ENCODE measurements around the gene BRD7. TPM values are rescaled to one million over a fixed set of nuclear protein-coding genes. Genes with fewer than 3 reads are reported as not detected.

Gene BRD7
- total and polyA plus RNA-seq, 7 experiments from 2014 or later = 34.5 to 91.1 (median 84.4) TPM

DNA sequence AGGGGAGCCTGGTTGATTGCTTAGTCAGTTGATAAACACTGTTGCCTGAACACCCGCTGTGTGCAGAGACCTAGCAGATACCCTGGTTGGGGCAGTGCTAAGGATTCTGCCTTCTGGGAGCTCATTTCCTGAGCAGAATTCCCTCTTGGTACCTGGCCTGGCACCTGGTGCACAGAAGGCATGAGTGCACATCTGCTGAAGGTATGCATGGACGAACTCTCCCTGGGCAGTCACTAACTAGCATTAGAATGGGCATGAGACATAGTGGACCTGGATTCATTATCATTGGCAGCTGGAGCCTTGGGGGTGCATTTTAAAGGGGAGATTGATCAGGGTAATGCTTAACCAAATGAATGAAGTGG lies 89.3 kb downstream of the BRD7 start:
- Mint-ChIP-seq H3K4me3 (peak overlapping the region; percentile 1 to 93 (median 70)), H3K27me3 (no peaks in the 10 kb centered on the region), H3K9me3 (peaks cover 0 to 2% (median 0%) of the 10 kb centered on the region in 11 donors), H3K4me1 (peaks cover 75 to 99% (median 91%) of the 10 kb centered on the region in 7 donors), H3K27ac (peak overlapping the region in 8 of 9 donors; percentile 6 to 93 (median 82)), H3K36me3 (peaks cover 0 to 44% (median 4%) of the 10 kb centered on the region in 5 donors)
- ATAC-seq (no peak), DNase-seq (no peak)
- intact Hi-C loops (cut with micrococcal nuclease) = loop anchor here in 1 of 2 donors (10.0 kb wide), 1 partner anchor 255 kb away; the partner anchor contains the start of gene CNEP1R1
- POLR2A ChIA-PET = interaction anchor here (0.5 to 14.6 kb wide), 3 partner anchors 13 to 297 kb away, joined by 3 to 257 read pairs (median 4); partner anchors contain the start of gene ADCY7
- Histone ChIP-seq H3K9me3 (ENCODE audit: control insufficient read depth in 2 of 3, low read length in 3 of 3) (no peaks in the 10 kb centered on the region), H3K27me3 (ENCODE audit: control insufficient read depth in 2 of 2, insufficient read depth in 2 of 2, low read length in 2 of 2) (no peaks in the 10 kb centered on the region), H3K4me3 (ENCODE audit: low read length) (no peak overlapping the region), H3K36me3 (ENCODE audit: control insufficient read depth in 2 of 3, insufficient read depth in 3 of 3, low read length in 3 of 3) (no peaks in the 10 kb centered on the region), H3K27ac (ENCODE audit: low read depth, low read length) (peak overlapping the region; percentile 10), H3K4me1 (ENCODE audit: control insufficient read depth in 2 of 2, insufficient read depth in 2 of 2, low read length in 2 of 2) (peaks cover 95 to 96% of the 10 kb centered on the region in 2 donors)
- CTCF ChIA-PET = interaction anchor here (1.3 to 3.0 kb wide), 5 partner anchors 11 to 392 kb away, joined by 3 to 16 read pairs (median 4); partner anchors contain the start of gene ADCY7

DNA sequence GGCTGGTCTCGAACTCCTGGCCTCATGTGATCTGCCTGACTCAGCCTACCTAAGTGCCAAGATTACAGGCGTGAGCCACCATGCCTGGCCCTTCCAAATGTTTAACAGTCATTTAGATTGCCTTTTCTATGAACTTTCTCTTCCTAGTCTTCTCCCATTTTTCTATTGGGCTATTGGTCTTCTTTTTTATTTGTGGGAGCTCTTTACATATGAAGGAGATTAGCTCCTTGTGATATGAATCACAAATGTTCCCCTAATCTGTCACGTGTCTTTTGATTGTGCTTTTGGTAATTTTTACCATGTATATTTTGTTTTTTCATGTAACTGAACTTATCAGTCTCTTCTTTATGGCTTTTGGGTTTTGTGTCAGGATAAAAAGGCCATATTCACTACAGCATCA lies 90.5 kb downstream of the BRD7 start:
- no peak for ATAC-seq
- H3K27me3 ChIP-seq (ENCODE audit: control insufficient read depth in 2 of 2, insufficient read depth in 2 of 2, low read length in 2 of 2) = no peaks in the 10 kb centered on the region
- no peak for DNase-seq
- no peaks in the 10 kb centered on the region for H3K9me3 ChIP-seq (ENCODE audit: control insufficient read depth in 2 of 3, low read length in 3 of 3)
- H3K4me1 ChIP-seq (ENCODE audit: control insufficient read depth in 2 of 2, insufficient read depth in 2 of 2, low read length in 2 of 2) = peaks cover 90 to 96% of the 10 kb centered on the region in 2 donors
- peak overlapping the region; percentile 47 for H3K4me3 ChIP-seq (ENCODE audit: low read length)
- H3K36me3 ChIP-seq (ENCODE audit: control insufficient read depth in 2 of 3, insufficient read depth in 3 of 3, low read length in 3 of 3) = no peaks in the 10 kb centered on the region
- ChIA-PET POLR2A (interaction anchor here (0.7 to 14.6 kb wide), 10 partner anchors 9 to 451 kb away, joined by 3 to 257 read pairs (median 4); partner anchors contain the start of gene ADCY7), CTCF (interaction anchor here (0.6 to 3.0 kb wide), 8 partner anchors 12 to 480 kb away, joined by 3 to 16 read pairs (median 5); partner anchors contain the start of gene ADCY7)
- H3K27ac ChIP-seq (ENCODE audit: low read depth, low read length) = peak overlapping the region; percentile 88
- intact Hi-C loops (cut with micrococcal nuclease) = loop anchor here in 1 of 2 donors (1.0 to 10.0 kb wide), 2 partner anchors 12 to 253 kb away; partner anchors contain the start of genes ADCY7 and CNEP1R1
- Mint-ChIP-seq H3K27me3 (no peaks in the 10 kb centered on the region), H3K9me3 (peaks cover 0 to 2% (median 0%) of the 10 kb centered on the region in 11 donors), H3K4me1 (peaks cover 72 to 99% (median 91%) of the 10 kb centered on the region in 7 donors), H3K27ac (peak overlapping the region; percentile 71 to 99 (median 86)), H3K36me3 (peaks cover 0 to 46% (median 4%) of the 10 kb centered on the region in 5 donors), H3K4me3 (peak overlapping the region; percentile 62 to 93 (median 80))

DNA sequence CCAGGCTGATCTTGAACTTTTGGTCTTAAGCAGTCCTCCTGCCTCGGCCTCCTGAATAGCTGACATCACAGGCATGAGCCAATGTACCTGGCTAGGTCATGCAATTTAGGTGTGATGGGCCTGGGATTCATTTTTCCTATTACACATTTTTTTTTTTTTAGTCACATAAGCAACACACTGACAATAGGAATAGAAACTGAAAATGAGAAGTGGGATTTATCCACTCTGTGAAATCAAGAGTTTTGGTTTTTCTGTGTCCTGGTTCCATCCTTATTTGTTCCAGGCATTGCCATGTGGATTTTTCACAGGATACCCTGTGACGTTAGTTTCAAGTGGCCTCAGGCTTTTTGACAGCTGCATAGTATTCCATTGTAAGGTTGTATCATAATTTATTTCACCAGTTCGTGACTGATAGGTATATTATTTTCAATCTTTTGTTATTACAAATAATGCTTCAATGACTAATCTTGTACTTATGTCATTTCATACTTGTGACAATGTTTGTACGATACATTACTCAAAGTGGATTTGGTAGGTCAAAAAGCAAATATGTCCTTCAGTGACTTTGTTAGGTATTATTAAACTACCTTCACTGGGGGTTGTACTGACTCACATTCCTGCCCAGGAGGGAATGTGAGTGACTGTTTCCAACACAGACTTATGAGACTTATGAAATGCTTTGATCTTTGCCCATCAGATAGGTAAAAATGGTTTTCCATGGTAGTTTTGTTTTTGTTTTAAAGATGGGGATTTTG lies 91.8 kb downstream of the BRD7 start:
- no peak for DNase-seq
- peaks cover 0 to 10% (median 0%) of the 10 kb centered on the region in 3 experiments for H3K36me3 ChIP-seq (ENCODE audit: control insufficient read depth in 2 of 3, insufficient read depth in 3 of 3, low read length in 3 of 3)
- H3K27ac ChIP-seq (ENCODE audit: low read depth, low read length) = peak overlapping the region; percentile 88
- H3K27me3 ChIP-seq (ENCODE audit: control insufficient read depth in 2 of 2, insufficient read depth in 2 of 2, low read length in 2 of 2) = no peaks in the 10 kb centered on the region
- CTCF ChIA-PET = interaction anchor here (0.6 to 2.6 kb wide), 2 partner anchors 10 to 78 kb away, joined by 4 to 8 read pairs; no protein-coding TSS in a partner anchor
- Mint-ChIP-seq H3K27ac (peak overlapping the region; percentile 71 to 99 (median 86)), H3K4me3 (peak overlapping the region; percentile 62 to 93 (median 80)), H3K36me3 (peaks cover 0 to 48% (median 4%) of the 10 kb centered on the region in 5 donors), H3K4me1 (peaks cover 69 to 99% (median 91%) of the 10 kb centered on the region in 7 donors), H3K27me3 (no peaks in the 10 kb centered on the region), H3K9me3 (peaks cover 0 to 2% (median 0%) of the 10 kb centered on the region in 11 donors)
- intact Hi-C loops (cut with micrococcal nuclease) = loop anchor here in 1 of 2 donors (10.0 kb wide), 1 partner anchor 252 kb away; the partner anchor contains the start of gene CNEP1R1
- ATAC-seq = no peak
- no peaks in the 10 kb centered on the region for H3K9me3 ChIP-seq (ENCODE audit: control insufficient read depth in 2 of 3, low read length in 3 of 3)
- H3K4me3 ChIP-seq (ENCODE audit: low read length) = no peak overlapping the region
- POLR2A ChIA-PET = interaction anchor here (0.7 to 14.6 kb wide), 4 partner anchors 11 to 368 kb away, joined by 3 to 257 read pairs (median 4); partner anchors contain the start of gene ADCY7
- peaks cover 90 to 96% of the 10 kb centered on the region in 2 donors for H3K4me1 ChIP-seq (ENCODE audit: control insufficient read depth in 2 of 2, insufficient read depth in 2 of 2, low read length in 2 of 2)

DNA sequence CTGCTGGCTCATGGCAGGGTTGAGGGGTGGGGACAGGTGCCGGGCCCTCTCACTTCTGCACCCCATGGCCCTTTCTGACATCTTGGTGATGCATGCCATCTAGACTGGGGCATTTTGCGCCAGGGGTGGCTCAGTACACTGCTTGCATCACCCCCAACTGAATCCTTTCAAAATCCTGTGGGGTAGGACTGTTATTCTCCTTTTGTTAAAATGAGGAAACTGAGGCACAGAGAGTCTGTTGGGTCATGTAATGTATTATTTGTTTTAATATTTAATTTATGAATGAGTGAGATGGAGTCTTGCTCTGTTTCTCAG lies 92.5 kb downstream of the BRD7 start:
- ATAC-seq (no peak), DNase-seq (no peak)
- peaks cover 0 to 2% (median 0%) of the 10 kb centered on the region in 11 donors for H3K9me3 Mint-ChIP-seq
- H3K27ac ChIP-seq (ENCODE audit: low read depth, low read length) = peak overlapping the region; percentile 88
- ChIA-PET CTCF (interaction anchor here (1.2 to 3.5 kb wide), 2 partner anchors 10 to 45 kb away, joined by 3 to 26 read pairs; partner anchors contain the start of gene ADCY7), POLR2A (interaction anchor here (1.0 to 14.6 kb wide), 4 partner anchors 10 to 369 kb away, joined by 3 to 257 read pairs (median 14); partner anchors contain the start of gene ADCY7)
- H3K9me3 ChIP-seq (ENCODE audit: control insufficient read depth in 2 of 3, low read length in 3 of 3) = no peaks in the 10 kb centered on the region
- peak overlapping the region in 9 of 10 donors; percentile 33 to 98 (median 83) for H3K4me3 Mint-ChIP-seq
- no peaks in the 10 kb centered on the region for H3K27me3 ChIP-seq (ENCODE audit: control insufficient read depth in 2 of 2, insufficient read depth in 2 of 2, low read length in 2 of 2)
- no peaks in the 10 kb centered on the region for H3K27me3 Mint-ChIP-seq
- intact Hi-C loops (cut with micrococcal nuclease) = loop anchor here in 1 of 2 donors (10.0 kb wide), 1 partner anchor 251 kb away; the partner anchor contains the start of gene CNEP1R1
- H3K4me3 ChIP-seq (ENCODE audit: low read length) = no peak overlapping the region
- peaks cover 0 to 48% (median 4%) of the 10 kb centered on the region in 5 donors for H3K36me3 Mint-ChIP-seq
- H3K4me1 Mint-ChIP-seq = peaks cover 71 to 99% (median 94%) of the 10 kb centered on the region in 7 donors
- peak overlapping the region in 8 of 9 donors; percentile 23 to 99 (median 95) for H3K27ac Mint-ChIP-seq
- peaks cover 90 to 95% of the 10 kb centered on the region in 2 donors for H3K4me1 ChIP-seq (ENCODE audit: control insufficient read depth in 2 of 2, insufficient read depth in 2 of 2, low read length in 2 of 2)
- H3K36me3 ChIP-seq (ENCODE audit: control insufficient read depth in 2 of 3, insufficient read depth in 3 of 3, low read length in 3 of 3) = peaks cover 0 to 10% (median 0%) of the 10 kb centered on the region in 3 experiments

DNA sequence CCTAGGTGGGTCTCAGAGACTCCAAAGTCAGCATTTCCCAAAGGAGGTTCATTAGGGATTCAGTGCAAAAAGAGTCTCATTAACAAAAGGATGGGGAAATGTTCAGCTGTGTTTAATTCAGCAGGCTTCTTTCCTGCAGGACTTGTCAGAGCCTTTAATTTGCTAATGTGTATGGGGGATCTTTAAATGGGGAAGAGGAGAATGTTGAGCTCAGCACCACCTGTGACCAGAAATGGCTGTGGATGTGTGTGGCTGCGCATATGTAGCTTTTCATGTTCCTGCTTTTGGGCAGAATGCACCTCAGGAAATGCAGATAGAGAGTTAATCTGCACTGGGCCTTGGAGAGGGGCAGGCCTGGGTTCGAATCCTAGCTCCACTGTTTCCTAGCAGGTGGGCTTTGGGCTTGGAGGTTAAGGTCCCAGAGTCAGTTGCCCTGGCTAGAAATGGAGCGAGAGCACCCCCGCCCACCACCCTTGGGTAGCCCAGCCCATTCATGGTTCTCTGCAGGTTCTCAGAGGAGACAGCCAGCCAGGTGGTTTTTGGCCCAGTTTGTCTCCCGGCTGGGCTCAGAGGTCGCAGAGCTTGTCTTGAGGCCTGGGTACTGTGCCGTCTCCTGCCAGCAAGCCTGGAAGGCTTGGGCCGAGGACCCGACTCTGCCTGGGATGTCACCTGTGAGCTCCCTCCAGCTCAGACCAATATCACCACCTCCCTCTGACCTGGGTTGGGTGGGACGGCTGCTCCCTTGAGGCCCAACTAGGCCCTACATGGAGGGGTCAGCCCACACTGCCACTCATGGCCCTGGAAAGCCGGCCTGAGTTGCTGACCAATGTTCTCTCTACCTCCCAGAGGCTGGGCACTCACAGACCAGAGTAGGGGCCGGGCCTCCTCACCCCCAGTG lies 93.1 kb downstream of the BRD7 start:
- no peak for DNase-seq
- H3K27me3 Mint-ChIP-seq = no peaks in the 10 kb centered on the region
- intact Hi-C loops (cut with micrococcal nuclease) = loop anchor here (2.0 to 10.0 kb wide), 5 partner anchors 29 to 251 kb away; partner anchors contain the start of genes CNEP1R1 (in 2 of the 2) and TENT4B (in 1 of the 2)
- Histone ChIP-seq H3K27ac (ENCODE audit: low read depth, low read length) (peak overlapping the region; percentile 88), H3K4me1 (ENCODE audit: control insufficient read depth in 2 of 2, insufficient read depth in 2 of 2, low read length in 2 of 2) (peaks cover 90 to 95% of the 10 kb centered on the region in 2 donors), H3K4me3 (ENCODE audit: low read length) (peak overlapping the region; percentile 71), H3K9me3 (ENCODE audit: control insufficient read depth in 2 of 3, low read length in 3 of 3) (no peaks in the 10 kb centered on the region), H3K36me3 (ENCODE audit: control insufficient read depth in 2 of 3, insufficient read depth in 3 of 3, low read length in 3 of 3) (peaks cover 0 to 16% (median 0%) of the 10 kb centered on the region in 3 experiments), H3K27me3 (ENCODE audit: control insufficient read depth in 2 of 2, insufficient read depth in 2 of 2, low read length in 2 of 2) (no peaks in the 10 kb centered on the region)
- POLR2A ChIA-PET = interaction anchor here (1.0 to 19.1 kb wide), 10 partner anchors 4 to 471 kb away, joined by 3 to 257 read pairs (median 5); partner anchors contain the start of genes ADCY7, CYLD and SNX20
- CTCF ChIA-PET = interaction anchor here (0.7 to 3.5 kb wide), 12 partner anchors 9 to 423 kb away, joined by 3 to 26 read pairs (median 4); partner anchors contain the start of gene ADCY7
- peaks cover 72 to 99% (median 95%) of the 10 kb centered on the region in 7 donors for H3K4me1 Mint-ChIP-seq
- H3K27ac Mint-ChIP-seq = peak overlapping the region; percentile 95 to 99 (median 99)
- H3K36me3 Mint-ChIP-seq = peaks cover 0 to 48% (median 4%) of the 10 kb centered on the region in 5 donors
- H3K9me3 Mint-ChIP-seq = peaks cover 0 to 2% (median 0%) of the 10 kb centered on the region in 11 donors
- no peak for ATAC-seq
- H3K4me3 Mint-ChIP-seq = peak overlapping the region; percentile 83 to 98 (median 92)
